IMR-90 (cell line): ENCODE data around the gene KDM6A. TPM values are rescaled to one million over a fixed set of nuclear protein-coding genes. Genes with fewer than 3 reads are reported as not detected.

Source experiments
- ATAC-seq: fragments of 200-7000 bp; cut with Tn5 transposase; 2 replicates; pipeline ENCODE4 v1.9.1; 2020; ENCODE audit warnings: low read depth, mild to moderate bottlenecking, moderate library complexity
- BruUV-seq: library from RNA; stranded (reverse); fragments of 400-500 nt; replicated peaks from 2 replicates; lab custom pipeline; 2021; lab: Mats Ljungman, UMichigan
- CTCF ChIA-PET: fragments of 300-600 bp; formaldehyde crosslinking; extraction: SDS; loops from one replicate; lab custom pipeline; 2021; ENCODE audit warnings: antibody characterized with exemption; lab: Yijun Ruan, JAX
- POLR2A ChIA-PET: fragments of 300-600 bp; sonication (Branson Sonifier 250); formaldehyde crosslinking; loops from one replicate; lab custom pipeline; 2022; ENCODE audit warnings: antibody characterized with exemption; ENCODE audit not compliant: unreplicated experiment; lab: Charles Lee
- DNase-seq: peaks from one replicate; pipeline ENCODE4 v3.0.0; 2013
- H2AFZ ChIP-seq: replicated peaks from 2 replicates; pipeline ENCODE3; 2013; ENCODE audit warnings: low read length, mild to moderate bottlenecking; ENCODE audit not compliant: poor library complexity
- H2AK5ac ChIP-seq: 2 replicates; pipeline ENCODE4 v1.6.1; 2013; ENCODE audit warnings: low read depth, low read length, inconsistent platforms
- H2AK9ac ChIP-seq: replicated peaks from 2 replicates; pipeline ENCODE3; 2013; ENCODE audit warnings: mild to moderate bottlenecking, low read depth, low read length, moderate library complexity; ENCODE audit not compliant: poor library complexity
- H2BK120ac ChIP-seq: 2 replicates; pipeline ENCODE4 v1.6.1; 2013; ENCODE audit warnings: low read depth, low read length, inconsistent platforms
- H2BK15ac ChIP-seq: 3 replicates; pipeline ENCODE4 v1.6.1; 2013; ENCODE audit warnings: low read depth, low read length, inconsistent platforms
- H2BK20ac ChIP-seq: 2 replicates; pipeline ENCODE4 v1.6.1; 2013; ENCODE audit warnings: low read depth, mild to moderate bottlenecking, inconsistent platforms, low read length, moderate library complexity
- H2BK5ac ChIP-seq: 2 replicates; pipeline ENCODE4 v1.6.1; 2013; ENCODE audit warnings: mild to moderate bottlenecking, low read depth, low read length, inconsistent platforms; ENCODE audit not compliant: poor library complexity, severe bottlenecking
- H3K14ac ChIP-seq: replicated peaks from 2 replicates; pipeline ENCODE4 v1.6.1; 2013; ENCODE audit warnings: low read depth, low read length, inconsistent platforms
- H3K18ac ChIP-seq: 2 replicates; pipeline ENCODE4 v1.6.1; 2013; ENCODE audit warnings: low read depth, low read length, control low read depth
- H3K23ac ChIP-seq: 2 replicates; pipeline ENCODE4 v1.6.1; 2013; ENCODE audit warnings: low read depth, low read length, inconsistent platforms
- H3K27ac ChIP-seq: 2 replicates; pipeline ENCODE4 v1.5.1; 2013; ENCODE audit warnings: mild to moderate bottlenecking, control low read depth, low read length; ENCODE audit not compliant: insufficient read depth
- H3K27me3 ChIP-seq: 2 replicates; pipeline ENCODE4 v1.6.1; 2013; ENCODE audit warnings: low read length; ENCODE audit not compliant: control insufficient read depth, insufficient read depth
- H3K36me3 ChIP-seq: 2 replicates; pipeline ENCODE4 v1.6.1; 2013; ENCODE audit warnings: low read length, mixed read lengths; ENCODE audit not compliant: control insufficient read depth, insufficient read depth
- H3K4ac ChIP-seq: 2 replicates; pipeline ENCODE4 v1.6.1; 2013; ENCODE audit warnings: low read depth, low read length, inconsistent platforms
- H3K4me1 ChIP-seq: 2 replicates; pipeline ENCODE4 v1.6.1; 2013; ENCODE audit warnings: low read length, mixed read lengths; ENCODE audit not compliant: control insufficient read depth, insufficient read depth
- H3K4me2 ChIP-seq: 2 replicates; pipeline ENCODE4 v1.6.1; 2013; ENCODE audit warnings: low read depth, mild to moderate bottlenecking, control low read depth, low read length, moderate library complexity
- H3K4me3 ChIP-seq: 2 replicates; pipeline ENCODE4 v1.5.1; 2013; ENCODE audit warnings: low read depth, mild to moderate bottlenecking, control low read depth, low read length, moderate library complexity; ENCODE audit not compliant: insufficient read depth
- H3K56ac ChIP-seq: 2 replicates; pipeline ENCODE4 v1.6.1; 2013; ENCODE audit warnings: low read length, inconsistent platforms; ENCODE audit not compliant: insufficient read depth; ENCODE audit errors: extremely low read depth
- H3K79me1 ChIP-seq, 2 experiments: 2 replicates each; pipeline ENCODE4 v1.6.1; 2013; ENCODE audit warnings: low read length in 2 of 2, inconsistent platforms in 1 of 2, low read depth in 1 of 2
- H3K9ac ChIP-seq: 2 replicates; pipeline ENCODE4 v1.6.1; 2013; ENCODE audit warnings: low read depth, low read length, control low read depth
- H3K9me1 ChIP-seq: 2 replicates; pipeline ENCODE4 v1.6.1; 2013; ENCODE audit warnings: low read length, inconsistent platforms; ENCODE audit not compliant: insufficient read depth
- H3K9me3 ChIP-seq: 2 replicates; pipeline ENCODE4 v1.6.1; 2013; ENCODE audit warnings: low read length; ENCODE audit not compliant: control insufficient read depth, insufficient read depth
- H4K20me1 ChIP-seq: 2 replicates; pipeline ENCODE4 v1.6.1; 2013; ENCODE audit warnings: low read length, inconsistent platforms; ENCODE audit not compliant: insufficient read depth
- H4K5ac ChIP-seq: 2 replicates; pipeline ENCODE4 v1.6.1; 2013; ENCODE audit warnings: mild to moderate bottlenecking, low read depth, low read length, control low read depth
- H4K8ac ChIP-seq, 2 experiments: 2 replicates each; pipeline ENCODE4 v1.6.1; 2013; ENCODE audit warnings: low read depth in 2 of 2, low read length in 2 of 2, control low read depth in 1 of 2, inconsistent platforms in 1 of 2
- H4K91ac ChIP-seq: 2 replicates; pipeline ENCODE4 v1.6.1; 2013; ENCODE audit warnings: low read depth, low read length, inconsistent platforms; ENCODE audit not compliant: insufficient read depth
- BHLHE40 ChIP-seq: fragments of 150-350 bp; IDR thresholded peaks from 2 replicates; pipeline ENCODE4 v1.6.1; 2016; ENCODE audit warnings: mild to moderate bottlenecking, low read depth, low read length
- CEBPB ChIP-seq: IDR thresholded peaks from 2 replicates; pipeline ENCODE4 v1.6.1; 2012; ENCODE audit warnings: low read depth, low read length, improper control_type of control experiment
- CHD1 ChIP-seq: IDR thresholded peaks from 2 replicates; pipeline ENCODE4 v1.6.1; 2012; ENCODE audit warnings: low read depth, low read length, improper control_type of control experiment
- FOS ChIP-seq: fragments of 150-350 bp; IDR thresholded peaks from 2 replicates; pipeline ENCODE4 v1.6.1; 2016; ENCODE audit warnings: low read depth, low read length
- MAFK ChIP-seq: IDR thresholded peaks from 2 replicates; pipeline ENCODE4 v1.6.1; 2012; ENCODE audit warnings: low read depth, low read length, improper control_type of control experiment
- MAZ ChIP-seq: IDR thresholded peaks from 2 replicates; pipeline ENCODE4 v1.6.1; 2012; ENCODE audit warnings: low read depth, mild to moderate bottlenecking, low read length, improper control_type of control experiment, moderate library complexity, borderline replicate concordance
- MXI1 ChIP-seq: IDR thresholded peaks from 2 replicates; pipeline ENCODE4 v1.6.1; 2012; ENCODE audit warnings: low read depth, mild to moderate bottlenecking, low read length, moderate library complexity, borderline replicate concordance
- NFE2L2 ChIP-seq: fragments of 150-350 bp; IDR thresholded peaks from 2 replicates; pipeline ENCODE4 v1.6.1; 2016; ENCODE audit warnings: low read depth, mild to moderate bottlenecking, low read length
- POLR2A ChIP-seq: IDR thresholded peaks from 2 replicates; pipeline ENCODE4 v1.6.1; 2012; ENCODE audit warnings: mild to moderate bottlenecking, low read depth, low read length
- RAD21 ChIP-seq: IDR thresholded peaks from 2 replicates; pipeline ENCODE4 v1.6.1; 2012; ENCODE audit warnings: low read length, improper control_type of control experiment
- RCOR1 ChIP-seq: IDR thresholded peaks from 2 replicates; pipeline ENCODE4 v1.6.1; 2012; ENCODE audit warnings: mild to moderate bottlenecking, low read length, improper control_type of control experiment; ENCODE audit not compliant: insufficient replicate concordance
- RFX5 ChIP-seq: IDR thresholded peaks from 2 replicates; pipeline ENCODE4 v1.8.0; 2012; ENCODE audit warnings: low read depth, mild to moderate bottlenecking, low read length, moderate library complexity
- SMC3 ChIP-seq: fragments of 150-350 bp; IDR thresholded peaks from 2 replicates; pipeline ENCODE4 v1.6.1; 2016; ENCODE audit warnings: low read depth, mild to moderate bottlenecking, antibody characterized with exemption, low read length, moderate library complexity
- dilution Hi-C: fragments of 300-500 bp; cut with HindIII; formaldehyde crosslinking; loops from one replicate; pipeline ENCODE4 v1.14.3; 2018; ENCODE audit warnings: low sequenced_read_pairs; ENCODE audit not compliant: unreplicated experiment
- in situ Hi-C: fragments of 300-500 bp; cut with MboI; formaldehyde crosslinking; loops from 3 replicates; pipeline ENCODE4 v1.14.3; 2019; ENCODE audit warnings: low sequenced_read_pairs, inconsistent platforms, mixed read lengths
- intact Hi-C: fragments of 100-400 bp; cut with micrococcal nuclease; formaldehyde crosslinking; loops from 2 replicates; pipeline ENCODE4 v1.10.0; 2022
- polyA plus RNA-seq, 3 experiments: library from polyadenylated mRNA; depleted of rRNA; stranded (reverse); fragments of >200 nt; gene quantifications; 2 replicates each; pipeline ENCODE4 v1.2.3, GENCODE V29; 2012; ENCODE audit warnings: low replicate concordance in 1 of 3
- total RNA-seq: library from RNA; depleted of rRNA; stranded (reverse); fragments of >200 nt; gene quantifications from 2 replicates; pipeline ENCODE4 v1.2.3, GENCODE V29; 2012
- TF ChIP-seq, protein P1 (sequence below): fragments of 150-350 bp; IDR thresholded peaks from 2 replicates; pipeline ENCODE4 v1.6.1; 2017; ENCODE audit warnings: mild to moderate bottlenecking, antibody characterized with exemption, low read length, low read depth
- TF ChIP-seq, protein P2 (sequence below): fragments of 150-350 bp; IDR thresholded peaks from 2 replicates; pipeline ENCODE4 v1.6.1; 2016; ENCODE audit warnings: low read depth, mild to moderate bottlenecking, low read length, moderate library complexity, borderline replicate concordance
- TF ChIP-seq, protein P3 (sequence below): conservative IDR thresholded peaks from 2 replicates; pipeline ENCODE4 v1.5.1; 2012; ENCODE audit warnings: mild to moderate bottlenecking, low read depth, low read length, improper control_type of control experiment

KDM6A gene
- total and polyA plus RNA-seq, 2 of the 4 experiments (the other 2 are of a cell fraction), result 11.7 to 24.9 TPM

DNA sequence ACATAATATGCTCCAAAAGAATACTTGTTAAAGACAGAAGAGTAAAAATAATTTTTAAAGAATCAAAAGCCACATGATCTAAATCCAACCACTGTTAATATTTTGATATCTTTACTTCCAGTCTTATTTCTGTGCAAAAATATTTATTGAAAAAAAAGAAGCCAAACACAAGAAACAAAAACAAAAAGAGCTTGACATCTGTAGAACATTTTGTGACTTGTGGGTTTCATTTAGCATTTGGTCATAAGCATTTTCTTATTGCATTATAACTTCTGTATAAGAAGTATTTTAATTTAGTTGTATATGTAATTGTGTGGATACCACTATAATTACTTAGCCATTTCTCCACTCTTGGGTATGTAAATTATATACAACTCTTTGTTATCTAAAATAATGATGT is 264.5 kb downstream of the KDM6A start:
- no peak overlapping the region for H2BK5ac ChIP-seq
- CTCF ChIA-PET, result no interaction called here
- H3K56ac ChIP-seq, result no peak overlapping the region
- H2AK9ac ChIP-seq, result no peak overlapping the region
- no peak overlapping the region for H3K18ac ChIP-seq
- H4K5ac ChIP-seq, result no peak overlapping the region
- no peak overlapping the region for H2BK15ac ChIP-seq
- no peak overlapping the region for H3K23ac ChIP-seq
- H3K4me1 ChIP-seq, result no peaks in the 10 kb centered on the region
- H3K4me2 ChIP-seq, result no peak overlapping the region
- TF ChIP-seq, protein P1, sequence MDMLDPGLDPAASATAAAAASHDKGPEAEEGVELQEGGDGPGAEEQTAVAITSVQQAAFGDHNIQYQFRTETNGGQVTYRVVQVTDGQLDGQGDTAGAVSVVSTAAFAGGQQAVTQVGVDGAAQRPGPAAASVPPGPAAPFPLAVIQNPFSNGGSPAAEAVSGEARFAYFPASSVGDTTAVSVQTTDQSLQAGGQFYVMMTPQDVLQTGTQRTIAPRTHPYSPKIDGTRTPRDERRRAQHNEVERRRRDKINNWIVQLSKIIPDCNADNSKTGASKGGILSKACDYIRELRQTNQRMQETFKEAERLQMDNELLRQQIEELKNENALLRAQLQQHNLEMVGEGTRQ, result no peak
- TF ChIP-seq RAD21 (no peak), CHD1 (no peak), RFX5 (no peak), MAZ (no peak), CEBPB (no peak), MXI1 (no peak), FOS (no peak), SMC3 (no peak), BHLHE40 (no peak), POLR2A (no peak), RCOR1 (no peak), NFE2L2 (no peak), MAFK (no peak)
- TF ChIP-seq, protein P2, sequence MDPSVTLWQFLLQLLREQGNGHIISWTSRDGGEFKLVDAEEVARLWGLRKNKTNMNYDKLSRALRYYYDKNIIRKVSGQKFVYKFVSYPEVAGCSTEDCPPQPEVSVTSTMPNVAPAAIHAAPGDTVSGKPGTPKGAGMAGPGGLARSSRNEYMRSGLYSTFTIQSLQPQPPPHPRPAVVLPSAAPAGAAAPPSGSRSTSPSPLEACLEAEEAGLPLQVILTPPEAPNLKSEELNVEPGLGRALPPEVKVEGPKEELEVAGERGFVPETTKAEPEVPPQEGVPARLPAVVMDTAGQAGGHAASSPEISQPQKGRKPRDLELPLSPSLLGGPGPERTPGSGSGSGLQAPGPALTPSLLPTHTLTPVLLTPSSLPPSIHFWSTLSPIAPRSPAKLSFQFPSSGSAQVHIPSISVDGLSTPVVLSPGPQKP, result no peak
- TF ChIP-seq, protein P3, sequence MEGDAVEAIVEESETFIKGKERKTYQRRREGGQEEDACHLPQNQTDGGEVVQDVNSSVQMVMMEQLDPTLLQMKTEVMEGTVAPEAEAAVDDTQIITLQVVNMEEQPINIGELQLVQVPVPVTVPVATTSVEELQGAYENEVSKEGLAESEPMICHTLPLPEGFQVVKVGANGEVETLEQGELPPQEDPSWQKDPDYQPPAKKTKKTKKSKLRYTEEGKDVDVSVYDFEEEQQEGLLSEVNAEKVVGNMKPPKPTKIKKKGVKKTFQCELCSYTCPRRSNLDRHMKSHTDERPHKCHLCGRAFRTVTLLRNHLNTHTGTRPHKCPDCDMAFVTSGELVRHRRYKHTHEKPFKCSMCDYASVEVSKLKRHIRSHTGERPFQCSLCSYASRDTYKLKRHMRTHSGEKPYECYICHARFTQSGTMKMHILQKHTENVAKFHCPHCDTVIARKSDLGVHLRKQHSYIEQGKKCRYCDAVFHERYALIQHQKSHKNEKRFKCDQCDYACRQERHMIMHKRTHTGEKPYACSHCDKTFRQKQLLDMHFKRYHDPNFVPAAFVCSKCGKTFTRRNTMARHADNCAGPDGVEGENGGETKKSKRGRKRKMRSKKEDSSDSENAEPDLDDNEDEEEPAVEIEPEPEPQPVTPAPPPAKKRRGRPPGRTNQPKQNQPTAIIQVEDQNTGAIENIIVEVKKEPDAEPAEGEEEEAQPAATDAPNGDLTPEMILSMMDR, result no peak
- no peaks in the 10 kb centered on the region for H3K36me3 ChIP-seq
- BruUV-seq, result no TSS peak
- H3K4me3 ChIP-seq, result no peak overlapping the region
- H4K20me1 ChIP-seq, result no peaks in the 10 kb centered on the region
- H2BK20ac ChIP-seq, result no peak overlapping the region
- H3K14ac ChIP-seq, result no peak overlapping the region
- H3K27ac ChIP-seq, result no peak overlapping the region
- intact Hi-C loops (no loop called here), dilution Hi-C loops (no loop called here), in situ Hi-C loops (no loop called here)
- H4K91ac ChIP-seq, result no peak overlapping the region
- DNase-seq (no peak), ATAC-seq (no peak)
- no peaks in the 10 kb centered on the region for H3K79me1 ChIP-seq
- no peaks in the 10 kb centered on the region for H3K9me3 ChIP-seq
- peaks cover 10% of the 10 kb centered on the region for H3K27me3 ChIP-seq
- H2AFZ ChIP-seq, result no peak overlapping the region
- no peak overlapping the region for H3K9ac ChIP-seq
- no peak overlapping the region for H2AK5ac ChIP-seq
- H4K8ac ChIP-seq, result no peak overlapping the region
- no peaks in the 10 kb centered on the region for H3K9me1 ChIP-seq
- POLR2A ChIA-PET, result no interaction called here
- H2BK120ac ChIP-seq, result no peak overlapping the region
- H3K4ac ChIP-seq, result no peak overlapping the region
